Measurements from ENCODE around the gene E2F2.
"Not testable (repeated sequence)": the region's sequence is repeated elsewhere in the genome, so short reads cannot be mapped to it uniquely, and the experiment has no call there.

Gene E2F2

DNA sequence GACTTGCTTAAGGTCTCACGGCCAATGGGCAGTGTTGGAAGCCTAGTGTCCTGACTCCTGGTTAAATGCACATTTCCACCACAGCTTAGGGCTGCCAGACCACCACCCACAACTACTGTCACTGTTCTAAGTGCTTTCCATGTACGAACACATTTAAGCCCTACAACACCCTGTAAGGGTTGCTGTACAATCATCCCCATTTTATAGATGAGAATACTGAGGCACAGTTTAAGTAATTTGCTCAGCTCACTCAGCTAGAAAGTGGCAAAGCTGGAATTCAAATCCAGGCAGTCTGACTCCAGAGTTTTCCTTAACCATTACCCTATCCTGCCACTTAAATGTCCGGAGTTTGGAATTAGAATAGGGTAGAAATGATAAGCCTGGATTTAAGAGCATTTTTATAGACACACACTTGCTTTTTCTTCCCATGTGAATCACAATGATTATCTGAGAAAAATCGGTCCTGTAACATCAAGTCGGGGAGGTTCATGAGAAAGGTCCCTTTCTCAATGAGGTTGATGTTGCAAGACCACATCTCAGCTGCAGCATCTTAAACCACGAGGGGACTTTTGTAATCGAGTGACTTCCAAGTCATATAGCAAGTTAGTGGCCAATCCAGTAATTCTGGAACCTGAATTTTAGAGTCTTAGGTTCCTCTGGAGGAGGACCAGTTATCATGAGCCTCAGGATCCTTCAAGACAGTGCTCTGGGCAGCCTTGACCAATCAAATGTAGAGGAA, 8.6 kb downstream of the E2F2 start:
- no peak for DNase-seq

DNA sequence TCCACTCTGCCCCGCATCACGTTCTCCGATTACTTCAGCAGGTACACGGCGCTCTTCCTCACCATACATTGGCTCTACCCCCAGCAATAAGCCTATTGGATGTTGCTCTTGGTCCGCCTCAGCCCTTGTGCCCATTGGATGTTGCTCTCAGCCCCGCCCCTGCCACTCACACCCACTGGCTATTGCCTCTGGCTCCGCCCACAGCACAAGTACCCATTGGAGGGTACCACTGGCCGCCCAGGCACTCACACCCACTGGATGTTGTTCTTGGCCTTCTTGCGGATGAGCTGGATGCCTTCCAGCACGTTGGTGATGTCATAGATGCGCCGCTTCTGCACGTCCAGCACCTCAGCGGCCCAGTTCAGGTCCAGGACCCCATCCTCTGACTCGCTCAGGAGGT, 9.4 kb downstream of the E2F2 start:
- DNase-seq = no peak

DNA sequence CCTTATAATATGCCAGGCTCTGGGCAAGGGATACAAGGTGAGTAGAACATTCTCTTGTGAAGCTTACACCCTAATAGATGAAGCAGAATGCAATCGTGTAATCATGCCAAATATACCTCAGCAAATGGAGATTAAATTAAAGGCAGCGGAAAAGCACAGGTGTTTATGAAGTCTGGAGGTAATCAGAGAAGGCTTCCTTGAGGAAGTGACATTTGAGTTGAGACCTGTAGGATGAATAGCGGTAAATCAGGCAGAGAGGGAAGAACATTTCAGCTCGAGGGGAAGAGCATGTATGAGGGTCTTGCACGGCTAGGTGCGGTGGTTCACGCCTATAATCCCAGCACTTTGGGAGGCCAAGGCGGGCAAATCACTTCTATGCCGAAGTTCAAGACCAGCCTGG, 13.5 kb downstream of the E2F2 start:
- no peak for DNase-seq

DNA sequence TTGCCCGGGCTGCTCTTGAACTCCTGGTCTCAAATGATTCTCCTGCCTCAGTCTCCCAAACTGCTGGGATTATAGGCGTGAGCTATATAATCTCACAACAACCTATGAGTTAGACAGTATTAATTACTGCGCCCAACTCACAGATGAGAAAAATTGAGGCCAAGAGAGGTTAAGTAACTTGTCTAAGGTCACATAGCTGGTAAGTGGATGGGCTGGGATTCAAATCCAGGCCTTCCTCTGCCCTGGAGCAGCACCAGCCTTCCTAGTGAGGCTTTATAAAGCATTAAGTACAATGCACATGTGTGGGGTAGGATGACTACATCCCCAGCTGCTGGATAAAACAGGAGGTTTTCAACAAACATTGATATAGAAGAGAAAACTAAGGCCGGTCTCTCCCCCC, 15.1 kb downstream of the E2F2 start:
- DNase-seq = no peak

DNA sequence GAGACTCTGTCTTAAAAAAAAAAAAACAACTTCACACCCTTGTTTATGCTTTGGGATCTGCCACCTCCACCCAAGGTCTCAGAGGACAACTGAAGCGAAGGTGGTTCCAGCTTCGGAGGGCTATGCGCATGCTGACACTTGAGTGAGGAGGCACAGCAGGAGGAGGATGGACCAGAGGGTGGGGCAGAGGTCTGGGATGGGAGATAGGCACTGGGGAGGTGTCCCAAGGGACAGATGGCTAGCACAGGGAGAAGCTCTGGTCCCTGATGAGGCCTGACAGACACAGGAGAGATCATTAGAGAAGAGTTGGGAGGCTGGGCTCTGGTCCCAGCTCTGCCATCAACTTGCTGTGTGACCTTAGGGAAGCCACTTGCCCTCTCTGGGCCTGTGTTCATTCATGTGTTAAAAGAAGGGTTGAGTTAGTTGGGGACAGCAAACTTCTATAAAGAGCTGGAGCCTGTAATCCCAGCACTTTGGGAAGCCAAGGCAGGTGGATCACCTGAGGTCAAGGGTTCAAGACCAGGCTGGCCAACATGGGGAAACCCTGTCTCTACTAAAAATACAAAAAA, 16.8 kb downstream of the E2F2 start:
- no peak for DNase-seq

DNA sequence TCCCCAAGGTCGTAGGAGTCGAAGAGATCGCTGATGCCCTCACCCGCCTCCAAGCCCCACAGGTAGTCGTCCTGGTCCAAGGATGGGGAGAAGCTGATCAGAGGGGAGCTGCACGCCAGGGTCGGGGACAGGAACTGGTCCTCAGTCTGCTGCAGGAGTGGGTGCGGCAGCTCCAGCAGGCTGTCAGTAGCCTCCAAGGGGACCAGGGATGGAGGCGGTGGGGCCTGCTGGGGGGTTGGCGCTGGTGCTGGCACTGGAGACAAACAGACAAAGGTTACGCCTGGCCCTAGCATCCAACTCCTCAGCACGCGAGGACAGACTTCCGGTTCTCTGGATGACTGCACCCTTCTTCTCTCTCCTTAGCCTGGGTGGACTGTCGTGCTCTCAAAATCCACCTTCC, 21.1 kb downstream of the E2F2 start:
- no peak for DNase-seq

DNA sequence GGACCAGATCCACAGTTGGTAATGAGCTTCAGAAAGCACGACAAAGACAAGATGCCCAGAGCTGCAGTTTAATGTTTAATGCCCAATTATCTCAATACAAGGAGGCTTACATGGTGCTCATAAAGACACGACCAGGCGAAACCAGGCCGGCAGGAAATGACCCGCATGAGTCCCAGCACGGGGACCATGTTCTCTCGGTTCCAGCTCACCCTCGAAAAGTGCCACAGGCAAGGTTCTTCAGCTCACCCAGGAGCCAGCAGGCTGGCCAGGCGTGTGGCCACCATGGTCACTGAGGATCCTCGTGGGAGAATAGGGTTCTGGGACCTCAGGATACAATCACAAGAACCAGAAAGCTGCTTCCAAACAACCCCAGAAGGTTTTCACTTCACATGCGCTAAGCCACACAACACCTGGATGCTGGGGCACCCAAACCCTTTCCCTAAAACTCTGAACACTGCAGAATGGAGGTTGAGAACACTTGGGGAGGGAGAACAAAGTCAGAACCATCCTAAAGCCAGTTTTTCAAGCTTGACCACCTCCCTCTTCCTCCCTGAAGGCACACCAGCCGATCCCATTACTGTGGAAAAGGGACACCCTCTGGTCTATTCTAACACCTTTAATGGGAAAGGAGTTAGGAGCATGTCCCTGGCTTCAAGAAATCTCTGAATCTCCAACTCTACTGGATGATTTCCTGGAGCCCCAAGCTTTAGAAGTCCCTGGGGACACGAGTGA, 24.5 kb downstream of the E2F2 start:
- DNase-seq = no peak

DNA sequence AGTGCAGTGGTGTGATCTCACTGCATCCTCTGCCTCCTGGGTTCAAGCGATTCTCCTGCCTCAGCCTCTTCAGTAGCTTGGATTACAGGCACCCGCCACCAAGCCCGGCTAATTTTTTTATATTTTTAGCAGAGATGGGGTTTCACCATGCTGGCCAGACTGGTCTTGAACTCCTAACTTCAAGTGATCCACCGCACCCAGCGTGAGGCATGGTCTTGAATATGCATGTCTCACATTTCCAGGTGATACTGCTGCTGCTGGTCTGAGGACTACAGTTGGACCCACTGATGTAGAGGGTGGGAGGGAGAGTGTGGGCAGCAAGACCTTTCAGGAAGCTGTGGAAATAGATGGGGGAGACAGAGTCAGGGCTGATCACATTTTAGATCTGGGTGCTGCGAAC, 25.2 kb downstream of the E2F2 start:
- DNase-seq = no peak

DNA sequence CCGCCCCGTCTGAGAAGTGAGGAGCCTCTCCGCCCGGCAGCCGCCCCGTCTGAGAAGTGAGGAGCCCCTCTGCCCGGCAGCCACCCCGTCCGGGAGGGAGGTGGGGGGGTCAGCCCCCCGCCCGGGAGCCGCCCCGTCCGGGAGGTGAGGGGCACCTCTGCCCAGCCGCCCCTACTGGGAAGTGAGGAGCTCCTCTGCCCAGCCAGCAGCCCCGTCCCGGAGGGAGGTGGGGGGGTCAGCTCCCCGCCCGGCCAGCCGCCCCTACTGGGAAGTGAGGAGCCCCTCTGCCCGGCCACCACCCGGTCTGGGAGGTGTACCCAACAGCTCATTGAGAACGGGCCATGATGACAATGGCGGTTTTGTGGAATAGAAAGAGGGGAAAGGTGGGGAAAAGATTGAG, 26.9 kb downstream of the E2F2 start:
- not testable (repeated sequence) for DNase-seq

DNA sequence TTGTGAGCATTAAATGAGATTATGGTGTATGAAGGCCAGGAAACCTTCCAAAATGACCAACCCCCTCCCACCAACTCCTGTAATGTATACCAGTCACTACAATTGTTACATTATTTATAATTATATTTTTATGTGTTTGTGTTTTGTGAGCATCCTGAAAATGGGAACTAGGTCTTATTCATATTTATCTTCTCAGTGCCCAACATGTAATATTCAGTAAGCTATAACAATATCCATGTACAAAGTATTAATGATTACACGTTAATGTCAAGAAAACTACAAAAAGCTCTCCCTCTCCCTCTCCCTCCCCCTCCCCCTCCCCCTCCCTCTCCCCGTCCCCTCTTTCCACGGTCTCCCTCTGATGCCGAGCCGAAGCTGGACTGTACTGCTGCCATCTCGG, 28.1 kb downstream of the E2F2 start:
- DNase-seq = no peak

DNA sequence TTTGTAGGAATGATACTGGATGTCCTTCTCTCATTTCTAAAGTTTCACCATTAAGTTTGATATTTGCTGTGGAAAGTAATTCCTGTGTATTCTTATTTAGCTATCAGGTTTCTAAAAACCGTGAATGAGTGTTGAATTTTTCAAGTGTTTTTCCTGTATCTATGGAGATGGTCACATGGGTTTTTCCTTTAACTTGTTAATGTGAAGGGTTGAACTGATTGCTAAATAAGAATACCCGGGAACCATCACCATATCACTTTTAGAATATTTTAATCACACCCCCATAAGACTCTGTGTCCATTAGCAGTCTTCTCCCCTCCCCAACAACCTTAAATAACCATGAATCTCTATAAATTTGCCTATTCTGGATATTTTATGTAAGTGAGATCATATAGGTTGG, 30.6 kb downstream of the E2F2 start:
- no peak for DNase-seq

DNA sequence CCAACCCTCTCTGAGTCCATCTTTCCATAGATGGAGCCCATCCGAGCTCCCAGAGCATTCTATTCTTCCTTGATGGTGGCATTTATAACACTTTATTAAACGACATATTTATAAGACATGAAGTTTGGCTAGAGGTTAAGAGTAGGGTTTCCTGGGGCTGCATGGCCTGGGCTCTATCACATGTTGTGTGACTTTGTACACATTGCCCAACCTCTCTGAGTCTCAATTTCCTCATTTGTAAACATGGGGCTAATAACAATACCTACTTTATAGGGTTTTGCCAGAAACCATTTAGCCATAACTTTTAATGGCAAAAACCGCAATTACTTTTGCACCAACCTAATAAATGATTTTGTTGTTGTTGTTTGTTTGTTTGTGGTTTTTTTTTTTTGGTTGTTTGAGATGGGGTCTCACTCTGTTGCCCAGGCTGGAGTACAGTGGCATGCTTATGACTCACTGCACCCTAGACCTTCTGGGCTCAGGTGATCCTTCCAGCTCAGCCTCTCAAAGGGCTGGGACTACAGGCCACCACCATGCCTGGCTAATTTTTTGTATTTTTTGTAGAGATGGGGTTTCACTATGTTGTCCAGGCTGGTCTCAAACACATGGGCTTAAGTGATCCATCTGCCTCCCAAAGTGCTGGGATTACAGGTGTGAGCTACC, 33.1 kb downstream of the E2F2 start:
- DNase-seq = no peak

DNA sequence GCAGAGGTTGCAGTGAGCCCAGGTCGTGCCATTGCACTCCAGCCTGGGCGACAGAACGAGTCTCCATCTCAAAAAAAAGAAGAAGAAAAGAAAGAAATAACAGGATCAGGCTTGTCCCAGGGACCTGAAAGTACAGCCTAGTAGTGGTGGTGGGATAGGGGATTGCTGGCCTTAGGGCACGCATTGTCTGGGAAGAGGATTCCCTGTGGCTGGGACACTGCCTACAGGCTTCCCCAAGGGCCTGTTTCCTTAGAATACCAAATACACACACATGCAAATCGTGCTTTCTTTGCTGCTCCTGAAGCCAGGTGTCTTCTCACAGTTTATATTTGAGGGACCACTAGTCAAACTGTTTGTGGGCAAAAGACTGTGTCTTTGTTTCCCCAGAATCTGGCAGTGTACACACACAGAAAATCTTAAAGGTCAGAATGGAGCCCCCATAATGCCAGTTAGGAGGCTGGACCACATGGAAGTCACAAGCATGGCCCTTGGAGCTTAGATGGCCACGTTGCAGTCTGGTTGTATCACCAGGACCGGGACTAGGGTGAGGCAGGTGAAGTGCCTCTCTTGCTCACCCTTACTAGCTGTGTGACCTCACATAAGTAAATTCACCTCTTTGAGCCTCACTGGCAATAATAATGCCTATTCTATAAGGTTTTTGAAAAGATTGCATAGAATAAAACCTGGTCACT, 34.4 kb downstream of the E2F2 start:
- DNase-seq = no peak

DNA sequence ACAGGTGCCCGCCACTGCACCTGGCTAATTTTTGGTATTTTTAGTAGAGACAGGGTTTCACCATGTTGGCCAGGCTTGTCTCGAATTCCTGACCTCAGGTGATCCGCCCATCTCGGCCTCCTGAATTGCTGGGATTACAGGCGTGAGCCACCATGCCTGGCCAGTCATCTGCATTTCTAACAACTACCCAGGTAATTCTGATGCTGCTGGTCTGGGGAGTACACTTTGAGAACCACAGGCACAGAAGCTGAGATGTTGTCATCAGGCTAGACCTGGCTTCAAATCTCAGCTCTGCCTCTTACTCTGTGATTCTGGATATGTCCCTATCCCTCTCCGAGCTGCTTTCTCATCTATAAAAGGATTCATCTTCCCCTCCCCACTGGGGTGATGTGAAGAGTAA, 36.2 kb downstream of the E2F2 start:
- DNase-seq = not testable (repeated sequence)

DNA sequence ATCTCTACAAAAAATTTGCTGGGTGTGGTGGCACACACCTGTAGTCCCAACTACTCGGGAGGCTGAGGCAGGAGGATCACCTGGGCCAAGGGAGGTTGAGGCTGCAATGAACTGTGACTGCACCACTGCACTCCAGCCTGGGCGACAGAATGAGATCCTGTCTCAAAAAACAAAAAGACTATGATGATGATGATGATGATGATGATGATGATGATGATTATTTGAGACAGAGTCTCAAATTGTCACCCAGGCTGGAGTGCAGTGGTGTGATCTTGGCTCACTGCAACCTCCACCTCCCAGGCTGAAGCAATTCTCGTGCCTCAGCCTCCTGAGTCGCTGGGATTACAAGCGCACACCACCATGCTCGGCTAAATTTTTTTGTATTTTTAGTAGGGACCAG, 38.3 kb downstream of the E2F2 start:
- DNase-seq = not testable (repeated sequence)

DNA sequence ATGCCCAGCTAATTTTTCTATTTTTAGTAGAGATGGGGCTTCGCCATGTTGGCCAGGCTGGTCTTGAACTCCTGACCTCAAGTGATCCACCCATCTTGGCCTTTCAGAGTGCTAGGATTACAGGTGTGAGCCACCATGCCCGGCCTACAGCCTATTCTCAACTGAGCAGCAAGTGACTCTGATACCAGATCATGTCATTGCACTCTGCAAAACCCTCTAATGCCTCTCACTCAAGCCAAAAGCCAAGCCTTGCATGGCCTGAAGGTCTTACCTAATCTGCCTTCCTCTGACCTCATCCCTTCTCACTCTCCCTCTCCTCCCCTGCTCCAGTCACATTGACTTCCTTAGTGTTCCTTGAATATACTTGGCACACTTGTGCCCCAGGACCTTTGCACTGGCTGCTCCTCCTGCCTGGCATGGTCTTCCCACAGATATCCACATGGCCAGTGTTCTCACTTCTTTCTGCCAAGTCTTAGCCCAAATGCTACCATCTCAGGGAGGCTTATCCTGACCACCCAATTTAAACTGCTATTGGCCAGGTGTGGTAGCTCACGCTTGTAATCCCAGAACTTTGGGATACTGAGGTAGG, 38.8 kb downstream of the E2F2 start:
- no peak for DNase-seq

DNA sequence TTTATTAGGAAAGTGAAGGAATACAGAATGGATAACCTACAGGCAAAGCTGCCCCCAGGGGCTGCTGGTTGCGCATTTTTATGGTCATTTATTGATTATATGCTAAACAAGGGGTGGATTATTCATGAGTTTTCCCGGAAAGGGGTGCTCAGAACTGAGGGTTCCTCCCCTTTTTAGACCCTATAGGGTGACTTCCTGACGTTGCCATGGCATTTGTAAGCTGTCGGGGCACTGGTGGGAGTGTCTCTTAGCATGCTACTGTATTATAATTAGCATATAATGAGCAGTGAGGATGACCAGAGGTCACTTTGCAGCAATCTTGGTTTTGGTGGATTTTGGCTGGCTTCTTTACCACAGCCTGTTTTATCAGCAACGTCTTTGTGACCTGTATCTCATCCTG, 41.2 kb downstream of the E2F2 start:
- no peak for DNase-seq

DNA sequence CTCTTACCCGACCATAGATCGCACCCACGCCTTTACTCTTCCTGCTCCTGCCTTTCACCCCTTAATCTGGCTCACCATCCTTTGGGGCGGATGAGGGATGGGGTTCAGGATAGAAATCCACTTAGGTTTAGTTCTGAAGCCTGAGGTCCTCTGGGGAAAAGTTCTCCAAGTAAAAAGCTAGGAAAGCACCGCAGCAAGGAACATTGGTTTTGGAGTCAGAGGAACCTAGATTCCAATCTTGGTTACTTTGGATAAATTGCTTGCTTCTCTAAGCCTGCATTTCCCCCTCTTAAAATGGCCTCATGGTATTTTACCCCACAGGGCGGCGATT, 46.1 kb downstream of the E2F2 start:
- no peak for DNase-seq

DNA sequence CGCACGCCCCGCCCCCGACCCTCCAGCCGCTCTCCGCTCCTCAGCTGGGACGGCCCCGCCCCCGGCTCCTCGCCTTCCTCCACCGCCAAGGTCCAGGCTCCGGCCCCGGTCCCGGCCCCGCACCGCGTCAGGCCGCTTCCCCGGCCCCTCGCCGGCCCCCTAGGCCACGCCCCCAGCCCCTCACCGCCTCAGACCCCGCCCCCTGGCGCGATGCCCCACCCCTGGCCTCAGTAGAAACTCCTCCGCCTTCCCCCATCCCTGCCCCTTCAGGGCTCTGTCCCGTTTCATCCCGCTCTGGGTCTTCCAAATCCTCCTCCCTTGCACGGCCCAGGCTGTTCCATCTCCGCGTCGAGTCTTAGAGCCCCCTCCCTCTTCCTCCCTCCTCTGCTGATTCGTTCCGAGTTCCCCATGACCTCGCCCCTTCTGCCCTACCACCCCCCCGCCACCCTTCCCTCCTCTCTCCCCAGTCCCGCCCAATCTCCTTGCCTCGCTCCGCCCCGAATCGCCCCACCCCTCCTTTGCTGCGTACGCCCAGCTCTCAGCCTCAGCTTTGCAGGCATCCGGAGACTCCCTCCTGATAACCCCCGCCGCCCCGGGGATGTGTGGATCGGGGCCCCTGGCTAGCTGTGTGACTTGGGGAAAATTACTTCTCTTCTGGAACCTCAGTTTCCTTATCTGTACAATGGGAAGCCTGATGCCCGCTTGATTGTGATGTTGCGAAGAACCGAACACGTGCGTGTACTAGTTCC, 46.6 kb downstream of the E2F2 start:
- DNase-seq = peak; percentile 49

DNA sequence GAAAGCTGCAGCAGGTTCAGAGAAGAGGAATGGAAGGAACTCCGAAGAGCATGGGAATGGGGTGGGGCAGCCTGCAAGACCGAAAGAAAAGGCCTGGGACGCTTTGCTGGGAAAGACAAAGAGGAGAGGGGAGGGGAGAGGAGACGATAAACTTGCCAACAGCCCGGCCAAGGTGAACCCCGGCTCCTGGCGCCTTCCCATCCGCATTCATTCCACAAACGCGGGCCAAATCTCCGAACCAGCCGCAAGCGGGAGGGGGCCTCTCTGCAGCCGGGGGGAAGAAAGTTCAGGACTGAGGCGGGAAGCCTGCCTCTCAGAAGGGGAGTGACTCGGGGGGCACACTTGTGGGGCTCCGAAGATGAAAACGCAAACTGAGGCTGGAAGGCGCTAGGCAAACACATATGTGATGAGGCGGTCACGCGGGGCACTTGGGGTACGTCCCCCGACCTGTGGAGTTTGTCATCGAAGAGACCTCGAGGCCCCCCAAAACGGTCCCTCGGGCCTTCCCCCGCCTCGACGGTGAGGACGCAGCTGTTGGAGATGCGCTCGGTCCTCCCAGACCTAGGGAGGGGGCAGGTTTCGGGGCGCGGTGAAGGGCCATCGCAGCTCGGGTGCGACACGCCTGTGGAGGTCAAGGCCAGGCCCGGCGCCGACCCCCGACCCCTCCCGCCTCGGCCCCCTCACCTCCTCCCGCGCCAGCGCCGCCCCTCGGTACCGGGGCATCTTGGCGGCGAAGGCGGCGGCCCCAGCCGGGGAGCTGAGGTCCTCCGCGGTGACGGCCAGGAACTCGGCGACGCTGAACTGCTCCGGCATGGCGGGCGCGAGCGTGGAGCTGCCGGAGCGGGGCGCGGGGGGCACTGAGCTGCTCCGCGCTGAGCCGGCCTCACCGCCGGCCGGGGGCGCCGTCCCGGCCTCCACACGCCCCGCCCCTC, 47.4 kb downstream of the E2F2 start, which contains the start of gene ASAP3:
TSS of gene ASAP3 (minus strand) at position 859 of the 932 bp plus-strand sequence. CDS start at position 813, 46 bp downstream.
- no peak for DNase-seq

DNA sequence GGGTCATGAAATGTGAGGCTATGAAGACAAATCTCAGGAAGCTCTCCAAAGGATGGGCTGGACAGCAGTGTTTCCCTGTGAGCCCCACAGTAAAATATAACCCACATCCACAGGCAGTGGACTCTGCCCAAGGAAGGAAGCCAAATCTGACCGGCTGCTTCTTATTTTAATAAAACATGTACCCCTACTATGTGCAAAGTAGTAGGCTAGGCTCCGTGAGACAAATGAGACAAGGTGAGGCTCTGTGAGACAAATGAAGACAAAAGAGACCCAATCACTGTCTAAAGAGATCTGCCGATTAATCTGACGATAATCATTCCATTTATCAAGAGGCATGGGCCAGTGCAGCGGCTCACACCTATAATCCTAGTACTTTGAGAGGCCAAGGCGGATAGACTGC, 49.1 kb downstream of the E2F2 start:
- no peak for DNase-seq
